Measurements from ENCODE around the gene HIPK4. TPM values are rescaled to one million over a fixed set of nuclear protein-coding genes. Genes with fewer than 3 reads are reported as not detected.
A peak's percentile ranks its signal among the peaks of the same experiment; 100 is the strongest.

Gene HIPK4
- total RNA-seq, 1 experiment from 2014 or later: 0.69 TPM

- peak; percentile 97 for DNase-seq
- Histone ChIP-seq H3K36me3 (no peaks in the 10 kb centered on the region), H3K4me3 (peak overlapping the region; percentile 63), H3K27me3 (no peaks in the 10 kb centered on the region), H3K9me3 (no peaks in the 10 kb centered on the region)
Observed at GRCh38 chr19:40403262-40403984, 13.4 kb upstream of the HIPK4 start.

GRCh38 chr19:40400559-40400958 lies 10.6 kb upstream of the HIPK4 start:
- Histone ChIP-seq H3K9me3 (no peaks in the 10 kb centered on the region), H3K4me3 (no peak overlapping the region), H3K27me3 (no peaks in the 10 kb centered on the region), H3K36me3 (no peaks in the 10 kb centered on the region)
- DNase-seq: no peak

DNA sequence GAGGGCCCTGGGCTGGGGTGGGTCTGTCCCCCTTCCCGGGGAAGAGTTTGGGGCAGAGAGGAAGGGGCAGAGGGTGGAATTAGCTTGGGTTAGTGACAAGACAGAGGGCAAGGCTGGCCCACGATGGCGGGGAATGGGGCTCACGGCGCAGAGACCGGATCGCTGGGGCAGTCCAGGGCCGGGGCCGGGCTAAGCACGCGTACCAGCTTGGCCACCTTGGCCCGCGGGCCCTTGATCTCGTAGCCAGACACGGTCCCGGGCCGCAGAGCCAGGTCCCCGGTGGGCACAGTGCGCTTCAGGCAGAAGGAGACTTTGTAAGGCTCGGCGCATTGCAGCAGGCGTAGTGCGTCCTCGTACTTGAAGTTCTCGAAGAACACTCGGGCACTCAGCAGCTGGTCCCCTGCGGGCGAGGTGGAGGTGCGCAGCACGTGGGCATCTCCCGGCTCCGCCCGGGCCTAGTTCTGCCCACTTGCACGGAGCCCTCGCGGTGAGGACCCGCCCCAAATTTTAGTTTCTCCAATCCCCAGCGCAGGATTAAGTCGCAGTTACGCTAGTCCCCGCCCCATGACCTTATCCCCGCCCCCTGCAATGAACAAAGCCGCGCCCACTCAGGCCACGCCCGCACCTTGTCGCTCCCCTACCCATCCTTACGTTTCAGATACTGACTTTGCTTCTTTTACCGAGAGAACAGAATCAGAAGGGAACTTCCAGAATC lies 8.6 kb upstream of the HIPK4 start:
- no peak overlapping the region for H3K4me3 ChIP-seq
- DNase-seq: no peak
- no peaks in the 10 kb centered on the region for H3K9me3 ChIP-seq
- no peaks in the 10 kb centered on the region for H3K27me3 ChIP-seq
- no peaks in the 10 kb centered on the region for H3K36me3 ChIP-seq

GRCh38 chr19:40397568-40397906 lies 7.6 kb upstream of the HIPK4 start:
- no peak overlapping the region for H3K4me3 ChIP-seq
- H3K27me3 ChIP-seq: no peaks in the 10 kb centered on the region
- no peak for DNase-seq
- H3K36me3 ChIP-seq: no peaks in the 10 kb centered on the region
- no peaks in the 10 kb centered on the region for H3K9me3 ChIP-seq

GRCh38 chr19:40396886-40397567 lies 7.0 kb upstream of the HIPK4 start:
- H3K9me3 ChIP-seq: no peaks in the 10 kb centered on the region
- DNase-seq: no peak
- no peak overlapping the region for H3K4me3 ChIP-seq
- H3K36me3 ChIP-seq: no peaks in the 10 kb centered on the region
- no peaks in the 10 kb centered on the region for H3K27me3 ChIP-seq

DNA sequence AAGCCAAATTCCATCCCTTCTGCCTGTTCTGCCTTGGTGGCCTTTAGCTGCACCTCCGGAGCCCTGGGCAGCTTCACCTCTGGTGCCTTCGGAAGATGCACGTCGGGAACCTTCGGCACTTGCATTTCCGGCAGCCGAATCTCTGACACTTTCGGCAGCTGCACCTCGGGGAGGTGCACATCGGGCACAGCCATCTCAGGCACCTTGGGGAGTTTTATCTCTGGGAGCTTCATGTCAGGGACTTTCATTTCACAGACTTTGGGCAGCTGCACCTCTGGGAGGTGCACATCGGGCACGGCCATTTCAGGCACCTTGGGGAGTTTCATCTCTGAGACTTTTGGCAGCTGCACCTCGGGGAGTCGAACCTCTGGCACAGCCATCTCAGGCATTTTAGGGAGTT lies 6.0 kb upstream of the HIPK4 start:
- DNase-seq: no peak
- Histone ChIP-seq H3K27me3 (no peaks in the 10 kb centered on the region), H3K36me3 (no peaks in the 10 kb centered on the region), H3K4me3 (no peak overlapping the region), H3K9me3 (no peaks in the 10 kb centered on the region)

GRCh38 chr19:40394816-40395210 lies 4.8 kb upstream of the HIPK4 start:
- Histone ChIP-seq H3K4me3 (no peak overlapping the region), H3K9me3 (no peaks in the 10 kb centered on the region), H3K36me3 (no peaks in the 10 kb centered on the region), H3K27me3 (no peaks in the 10 kb centered on the region)
- no peak for DNase-seq

GRCh38 chr19:40393894-40394815 lies 4.2 kb upstream of the HIPK4 start:
- Histone ChIP-seq H3K36me3 (no peaks in the 10 kb centered on the region), H3K9me3 (no peaks in the 10 kb centered on the region), H3K4me3 (no peak overlapping the region), H3K27me3 (no peaks in the 10 kb centered on the region)
- no peak for DNase-seq

- H3K9me3 ChIP-seq: no peaks in the 10 kb centered on the region
- no peak for DNase-seq
- H3K36me3 ChIP-seq: no peaks in the 10 kb centered on the region
- H3K27me3 ChIP-seq: no peaks in the 10 kb centered on the region
- H3K4me3 ChIP-seq: no peak overlapping the region
Observed at GRCh38 chr19:40392894-40393517, 3.0 kb upstream of the HIPK4 start.

- no peaks in the 10 kb centered on the region for H3K9me3 ChIP-seq
- H3K27me3 ChIP-seq: no peaks in the 10 kb centered on the region
- H3K36me3 ChIP-seq: no peaks in the 10 kb centered on the region
- no peak overlapping the region for H3K4me3 ChIP-seq
- no peak for DNase-seq
Observed at GRCh38 chr19:40392123-40392522, 2.1 kb upstream of the HIPK4 start.

GRCh38 chr19:40389404-40390083 lies 437 bp downstream of the HIPK4 start:
- DNase-seq: no peak
- Histone ChIP-seq H3K27me3 (no peaks in the 10 kb centered on the region), H3K4me3 (no peak overlapping the region), H3K36me3 (no peaks in the 10 kb centered on the region), H3K9me3 (no peaks in the 10 kb centered on the region)

DNA sequence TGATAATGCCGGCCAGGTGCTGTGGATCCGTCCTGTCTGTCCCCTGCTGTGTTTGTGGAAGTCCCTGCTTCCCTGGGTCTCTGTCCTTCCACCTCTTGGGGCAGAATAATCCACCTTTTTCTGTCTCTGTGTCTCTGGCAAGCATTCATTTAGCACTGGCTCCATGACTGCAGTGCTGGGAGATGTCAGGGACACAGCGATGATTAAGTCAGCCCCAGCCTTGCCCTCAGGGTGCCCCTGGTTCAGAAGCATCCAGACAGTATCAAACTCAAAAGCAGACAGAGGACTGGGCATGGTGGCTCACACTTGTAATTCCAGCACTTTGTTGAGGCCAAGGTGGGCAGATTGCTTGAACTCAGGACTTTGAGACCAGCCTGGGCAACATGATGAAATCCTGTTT lies 1.5 kb downstream of the HIPK4 start:
- no peak for DNase-seq
- no peaks in the 10 kb centered on the region for H3K9me3 ChIP-seq
- H3K36me3 ChIP-seq: no peaks in the 10 kb centered on the region
- no peaks in the 10 kb centered on the region for H3K27me3 ChIP-seq
- H3K4me3 ChIP-seq: no peak overlapping the region

DNA sequence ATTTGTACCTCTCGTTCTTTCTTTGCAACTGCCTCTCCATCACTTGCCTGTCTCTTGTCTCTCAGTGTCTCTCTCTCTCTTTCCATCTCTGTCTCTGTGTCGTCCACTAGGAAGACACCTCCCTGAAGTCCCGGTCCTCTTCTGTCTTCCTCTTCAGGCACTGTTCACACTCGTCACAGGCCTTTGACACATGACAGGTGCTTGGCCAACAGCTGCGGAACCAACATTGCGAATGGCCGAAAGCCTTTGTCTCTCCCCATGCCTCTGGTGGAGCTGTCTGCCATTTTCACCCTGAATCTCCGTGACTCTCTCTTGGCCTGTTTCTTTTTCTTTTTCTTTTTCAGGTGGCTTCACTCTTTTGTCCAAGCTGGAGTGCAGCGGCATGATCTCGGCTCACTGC lies 2.8 kb downstream of the HIPK4 start:
- Histone ChIP-seq H3K4me3 (no peak overlapping the region), H3K27me3 (no peaks in the 10 kb centered on the region), H3K9me3 (no peaks in the 10 kb centered on the region), H3K36me3 (no peaks in the 10 kb centered on the region)
- no peak for DNase-seq

GRCh38 chr19:40383668-40384248 lies 6.2 kb downstream of the HIPK4 start:
- DNase-seq: no peak
- no peaks in the 10 kb centered on the region for H3K9me3 ChIP-seq
- H3K27me3 ChIP-seq: no peaks in the 10 kb centered on the region
- H3K36me3 ChIP-seq: no peaks in the 10 kb centered on the region
- H3K4me3 ChIP-seq: no peak overlapping the region

DNA sequence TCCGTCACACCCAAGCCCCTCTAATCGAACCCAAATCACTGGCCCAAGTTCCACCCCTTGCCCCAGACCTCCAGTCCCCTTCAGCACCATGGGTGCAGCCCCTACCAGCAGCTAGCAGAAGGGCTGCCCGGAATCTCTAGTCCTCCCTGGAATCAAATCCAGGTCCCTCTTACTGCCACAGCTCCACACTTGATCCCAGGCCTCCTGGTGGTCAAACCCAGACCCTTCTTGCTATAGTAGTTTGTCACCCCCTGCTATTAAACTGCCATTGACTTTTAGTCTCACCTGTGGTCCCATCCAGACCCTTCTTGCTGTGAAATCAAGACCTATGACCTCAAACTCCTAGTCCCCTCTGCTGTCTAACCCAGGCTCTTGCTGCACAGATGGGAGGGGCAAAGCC lies 8.7 kb downstream of the HIPK4 start:
- no peaks in the 10 kb centered on the region for H3K36me3 ChIP-seq
- H3K9me3 ChIP-seq: no peaks in the 10 kb centered on the region
- no peaks in the 10 kb centered on the region for H3K27me3 ChIP-seq
- no peak for DNase-seq
- no peak overlapping the region for H3K4me3 ChIP-seq

Measured in MG63 (cell line).